ENCODE results near the gene MTMR12.

The MTMR12 gene

DNA sequence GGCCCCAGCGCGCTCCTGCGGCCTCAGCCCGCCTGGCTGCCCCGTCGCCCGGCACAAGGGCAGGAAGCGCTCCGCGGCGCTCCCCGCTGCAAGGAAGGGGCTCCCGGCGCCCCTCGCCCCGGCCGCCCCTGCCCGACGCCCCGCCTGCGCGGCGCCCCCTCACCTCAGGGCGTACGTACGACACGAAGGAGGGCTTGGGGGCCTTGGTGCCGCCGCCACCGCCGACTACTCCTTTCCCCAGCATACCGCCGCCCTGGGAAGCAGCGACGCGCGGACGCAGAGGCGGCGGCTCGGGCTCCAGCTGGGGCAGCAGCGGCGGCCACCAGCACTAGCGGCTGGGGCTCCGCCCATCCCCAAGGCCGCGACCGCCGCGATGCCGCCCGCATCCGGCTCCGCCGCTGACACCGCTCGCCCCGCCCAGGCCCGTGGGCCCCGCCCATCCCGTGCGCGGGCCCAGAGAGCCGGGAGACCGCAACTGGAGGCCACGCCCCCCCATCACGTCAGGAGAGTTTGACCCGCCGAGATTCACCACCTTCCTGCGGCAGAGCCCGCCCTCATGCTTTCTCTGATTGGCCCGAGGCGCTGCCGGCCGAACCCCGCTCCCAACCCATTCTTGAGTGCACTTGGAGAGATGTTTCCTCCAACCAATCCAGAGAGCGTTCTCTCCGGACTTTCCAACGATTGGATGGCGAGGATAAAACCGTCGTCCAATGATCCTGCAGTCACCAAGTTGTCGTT lies at the start of gene MTMR12:
Gene MTMR12 (minus strand): TSS at position 345 of the 738 bp plus-strand sequence. CDS start 101 bp downstream, at position 244.
- peak; percentile 99 for DNase-seq

- no peak for DNase-seq
These were observed 49.8 kb upstream of the MTMR12 start for GRCh38 chr5:32362527-32362926.

DNA sequence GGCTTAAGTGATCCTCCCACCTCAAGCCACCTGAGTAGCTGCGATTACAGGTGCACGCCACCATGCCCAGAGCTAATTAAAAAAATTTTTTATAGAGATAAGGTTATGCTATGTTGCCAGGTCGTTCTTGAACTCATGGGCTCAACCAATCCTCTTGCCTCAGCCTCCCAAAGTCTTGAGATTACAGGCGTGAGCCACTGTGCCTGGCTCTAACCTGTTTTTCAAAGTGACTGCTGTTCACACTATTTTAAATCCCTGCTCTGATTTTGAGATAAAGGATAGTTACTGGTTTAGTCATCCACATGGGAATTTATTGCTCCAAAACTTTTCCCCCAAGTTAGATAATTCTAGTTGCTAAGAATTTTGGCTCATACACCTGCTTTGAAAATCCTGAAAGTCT lies 48.2 kb upstream of the MTMR12 start:
- DNase-seq: no peak

DNA sequence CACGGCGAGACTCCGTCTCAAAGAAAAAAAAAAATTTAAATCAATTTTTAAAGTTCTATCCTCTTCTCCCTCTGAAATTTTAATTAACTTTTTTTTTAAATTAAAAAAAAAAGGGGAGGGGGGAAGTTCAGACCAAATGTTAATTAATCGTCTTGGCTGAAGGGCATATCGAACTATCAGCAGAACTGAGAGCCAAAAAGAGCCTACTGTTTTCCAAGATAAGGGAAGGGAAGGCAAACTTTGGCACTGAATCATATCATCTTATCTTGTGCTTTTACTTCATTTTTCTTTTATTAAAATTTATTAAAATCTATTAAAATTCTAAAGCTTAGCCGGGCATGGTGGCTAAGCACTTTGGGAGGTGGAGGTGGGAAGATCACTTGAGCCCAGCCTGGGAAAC lies 45.9 kb upstream of the MTMR12 start:
- no peak for DNase-seq

DNA sequence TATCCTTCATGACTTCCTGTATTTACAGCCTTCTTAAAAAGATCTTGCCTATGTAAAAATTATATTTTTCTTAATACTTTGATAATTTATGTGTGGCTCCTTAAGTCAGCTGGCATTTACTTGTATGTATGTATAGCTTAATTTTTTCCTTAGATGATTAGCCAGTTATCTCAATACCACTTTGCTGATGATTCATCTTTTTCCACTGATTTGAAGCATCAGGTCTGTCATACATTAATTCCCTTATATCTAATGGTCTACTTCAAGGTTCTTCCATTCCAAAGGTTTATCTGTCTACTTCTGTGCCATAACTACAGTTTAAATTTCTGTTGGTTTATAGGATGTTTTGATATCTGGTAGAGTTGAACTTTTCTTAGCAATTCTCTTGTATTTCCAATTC lies 44.9 kb upstream of the MTMR12 start:
- DNase-seq: no peak

GRCh38 chr5:32355686-32356085 lies 42.9 kb upstream of the MTMR12 start:
- DNase-seq: no peak

GRCh38 chr5:32353420-32353819 lies 40.7 kb upstream of the MTMR12 start:
- DNase-seq: no peak

GRCh38 chr5:32352685-32353084 lies 39.9 kb upstream of the MTMR12 start:
- DNase-seq: no peak

DNA sequence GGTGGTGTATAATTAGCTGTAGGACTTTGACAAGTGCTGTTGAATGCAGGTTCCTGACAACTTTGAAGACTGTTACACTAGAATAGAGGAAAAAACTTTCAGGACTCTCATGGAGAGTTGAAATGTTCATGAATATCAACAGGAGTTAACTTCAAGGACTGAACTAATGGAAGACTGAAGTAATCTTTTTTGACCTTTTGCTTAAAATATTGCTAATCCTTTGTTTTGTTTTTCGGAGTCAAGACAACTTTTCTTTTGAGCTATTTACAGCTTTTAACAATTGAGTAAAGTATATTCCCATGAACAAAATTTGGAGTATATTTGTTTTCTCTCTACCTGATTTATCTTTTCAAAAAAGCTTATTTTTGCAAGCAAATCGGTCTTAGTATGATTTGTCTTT lies 34.1 kb upstream of the MTMR12 start:
- no peak for DNase-seq

DNA sequence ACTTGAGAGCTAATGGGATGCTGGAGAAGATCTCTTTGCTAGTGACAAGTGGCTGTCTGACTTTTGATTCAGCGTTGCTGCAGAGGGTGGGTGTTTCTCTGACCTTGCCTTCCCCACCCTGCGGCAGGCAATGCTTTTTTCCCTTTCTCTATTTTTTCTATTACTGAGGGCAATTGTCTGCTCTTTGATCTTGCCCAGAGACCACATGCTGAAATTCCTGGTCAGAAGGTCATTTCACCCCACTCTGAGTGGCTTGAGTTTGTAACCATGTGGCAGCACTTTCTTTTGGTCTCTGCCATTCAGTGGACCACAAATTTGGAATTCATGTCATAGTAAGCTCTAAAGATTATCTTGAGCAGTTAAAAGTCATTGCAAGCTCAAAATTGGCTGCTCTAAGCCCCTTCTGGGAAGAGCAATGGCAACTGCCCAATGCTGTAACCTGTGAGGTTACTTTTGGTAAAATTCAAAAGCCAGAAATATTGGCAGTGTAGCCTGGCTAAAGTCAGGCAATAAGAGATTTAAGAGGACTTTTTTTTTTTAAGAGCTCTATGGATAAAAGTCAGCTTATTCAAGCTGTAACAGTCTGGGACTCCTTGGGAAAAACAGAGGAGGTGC lies 30.4 kb upstream of the MTMR12 start:
- no peak for DNase-seq

GRCh38 chr5:32342656-32343055 lies 29.9 kb upstream of the MTMR12 start:
- DNase-seq: peak; percentile 34

- no peak for DNase-seq
These were observed 27.1 kb upstream of the MTMR12 start for GRCh38 chr5:32339878-32340277.

DNA sequence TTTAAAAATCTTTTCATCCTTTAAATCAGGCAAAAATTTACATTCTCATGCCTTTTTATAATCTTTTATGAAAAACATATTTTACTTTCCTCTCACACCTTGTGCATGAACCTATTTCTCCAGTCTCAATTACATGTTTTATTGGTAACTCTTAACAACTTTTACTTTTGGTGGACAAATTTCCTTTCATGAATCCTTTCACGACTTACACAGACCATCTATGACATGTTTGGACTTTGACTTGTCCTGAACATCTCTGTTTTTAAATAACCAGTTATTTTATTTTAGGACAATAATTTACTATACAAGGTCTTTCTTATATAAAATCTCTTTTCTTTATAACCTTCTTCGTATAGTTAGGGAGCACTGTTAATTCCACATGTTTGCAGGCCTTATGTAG lies 26.5 kb upstream of the MTMR12 start:
- no peak for DNase-seq

DNA sequence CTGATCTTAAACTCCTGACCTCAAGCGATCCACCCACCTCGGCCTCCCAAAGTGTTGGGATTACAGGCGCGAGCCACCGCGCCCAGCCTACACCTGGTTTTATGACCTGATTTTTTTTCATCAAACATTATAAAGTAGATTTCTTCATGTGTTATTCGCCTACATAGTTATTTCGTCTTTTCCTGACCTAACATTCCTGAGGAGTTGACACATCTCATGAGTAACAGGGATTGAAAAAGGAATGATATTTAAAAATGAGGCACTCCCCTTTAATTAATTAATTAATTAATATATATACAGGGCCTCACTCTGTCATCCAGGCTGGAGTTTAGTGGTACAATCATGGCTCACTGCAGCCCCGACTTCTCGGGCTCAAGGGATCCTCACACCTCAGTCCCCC lies 20.2 kb upstream of the MTMR12 start:
- no peak for DNase-seq

- DNase-seq: no peak
These were observed 19.6 kb upstream of the MTMR12 start for GRCh38 chr5:32332361-32332760.

DNA sequence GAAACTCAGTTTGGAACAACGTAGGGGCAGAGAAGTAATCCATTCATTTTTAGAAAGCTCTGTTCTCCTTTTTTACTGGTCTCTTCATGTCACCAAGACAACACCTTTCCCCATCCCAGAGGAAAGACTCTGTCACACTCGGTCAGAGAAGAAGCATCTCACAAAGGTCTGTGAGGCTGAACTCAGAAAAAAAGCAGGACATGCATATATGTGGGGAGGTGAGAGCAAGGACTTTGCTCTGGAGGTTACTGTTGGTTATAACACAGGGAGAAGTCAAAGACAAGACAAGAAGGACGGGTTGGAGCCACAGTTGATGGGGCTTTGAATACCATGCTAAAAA lies 19.2 kb upstream of the MTMR12 start:
- no peak for DNase-seq

DNA sequence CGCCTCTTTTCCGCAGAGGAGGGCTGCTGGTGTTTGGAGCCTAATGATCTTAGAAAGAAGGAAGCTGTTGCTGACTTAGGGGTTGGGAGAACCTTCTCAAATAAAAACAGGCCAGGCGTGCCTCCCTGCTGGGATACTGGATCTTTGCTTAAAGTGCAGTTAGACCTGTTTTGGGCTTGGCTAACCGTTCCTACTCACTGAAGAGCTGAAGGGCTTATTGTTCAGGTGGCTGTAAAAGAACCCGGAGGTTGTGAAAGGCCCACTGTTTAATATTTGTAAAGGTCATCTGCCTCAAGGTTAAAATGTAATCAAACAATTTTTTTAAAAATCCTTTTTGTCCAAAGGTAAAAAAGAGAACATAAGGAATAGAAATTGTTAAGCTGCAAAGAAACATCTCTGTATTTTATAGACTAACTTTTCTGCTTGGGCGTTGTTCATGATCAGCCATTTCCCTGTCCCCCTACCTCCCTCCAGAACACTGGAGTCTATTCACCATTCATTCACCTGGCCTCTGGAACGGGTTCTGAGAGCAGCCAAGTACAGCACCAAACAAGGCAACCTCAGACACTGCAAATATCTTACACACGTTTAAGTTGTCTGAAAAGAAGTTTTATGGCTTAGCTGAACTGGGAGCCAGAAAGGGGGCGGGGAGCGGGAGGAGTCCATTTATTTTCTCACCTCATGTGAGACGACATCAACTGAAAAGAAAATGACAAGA lies 18.6 kb upstream of the MTMR12 start:
- no peak for DNase-seq

GRCh38 chr5:32330126-32330971 lies 17.6 kb upstream of the MTMR12 start:
- no peak for DNase-seq

DNA sequence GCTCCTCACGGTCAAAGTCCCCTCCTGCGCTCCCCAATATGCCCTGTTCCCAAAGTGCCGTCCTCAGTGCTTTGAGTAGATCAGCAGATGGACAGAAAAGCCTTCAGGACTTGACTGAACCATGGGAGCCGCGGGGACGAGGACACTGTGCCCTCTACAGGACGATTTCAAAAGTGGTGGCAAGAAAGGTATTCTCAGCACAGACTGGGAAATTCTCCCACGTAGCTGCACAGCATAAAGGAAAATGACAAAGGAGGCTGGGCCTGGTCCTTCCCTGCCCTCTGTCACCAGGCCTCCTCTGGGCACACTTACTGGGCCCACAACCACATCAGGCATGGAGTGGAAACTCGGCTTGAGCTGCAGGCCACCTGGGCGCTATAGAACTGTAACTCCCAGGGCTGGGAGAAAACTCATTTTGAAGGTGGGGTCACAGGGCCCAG lies 16.7 kb upstream of the MTMR12 start:
- DNase-seq: peak; percentile 63

GRCh38 chr5:32326216-32326772 lies 13.6 kb upstream of the MTMR12 start:
- DNase-seq: no peak

DNA sequence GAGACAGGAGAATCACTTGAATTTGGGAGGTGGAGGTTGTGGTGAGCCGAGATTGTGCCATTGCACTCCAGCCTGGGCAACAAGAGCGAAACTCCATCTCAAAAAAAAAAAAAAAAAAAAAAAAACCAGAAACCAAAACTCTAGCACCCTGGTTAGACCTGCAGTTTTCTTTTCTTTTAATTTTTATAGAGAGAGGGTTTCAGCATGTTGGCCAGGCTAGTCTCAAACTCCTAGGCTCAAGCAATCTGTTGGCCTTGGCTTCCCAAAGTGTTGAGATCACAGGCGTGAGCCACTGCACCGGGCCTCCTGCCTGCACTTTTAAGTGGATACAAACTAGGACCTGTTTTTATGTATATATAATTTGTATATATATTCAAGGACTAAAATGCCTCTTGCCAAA lies 12.9 kb upstream of the MTMR12 start:
- no peak for DNase-seq

GRCh38 chr5:32325062-32325461 lies 12.3 kb upstream of the MTMR12 start:
- DNase-seq: no peak

GRCh38 chr5:32323741-32324140 lies 11.0 kb upstream of the MTMR12 start:
- DNase-seq: no peak
